IMR-90 (cell line): ENCODE data around the gene IVNS1ABP. TPM values are rescaled to one million over a fixed set of nuclear protein-coding genes. Genes with fewer than 3 reads are reported as not detected.

Experiments used
- ATAC-seq: fragments of 200-7000 bp; cut with Tn5 transposase; 2 replicates; pipeline ENCODE4 v1.9.1; 2020; ENCODE audit warnings: low read depth, mild to moderate bottlenecking, moderate library complexity
- BruUV-seq: library from RNA; stranded (reverse); fragments of 400-500 nt; replicated peaks from 2 replicates; lab custom pipeline; 2021; lab: Mats Ljungman, UMichigan
- CTCF ChIA-PET: fragments of 300-600 bp; formaldehyde crosslinking; extraction: SDS; loops from one replicate; lab custom pipeline; 2021; ENCODE audit warnings: antibody characterized with exemption; lab: Yijun Ruan, JAX
- POLR2A ChIA-PET: fragments of 300-600 bp; sonication (Branson Sonifier 250); formaldehyde crosslinking; loops from one replicate; lab custom pipeline; 2022; ENCODE audit warnings: antibody characterized with exemption; ENCODE audit not compliant: unreplicated experiment; lab: Charles Lee
- DNase-seq: peaks from one replicate; pipeline ENCODE4 v3.0.0; 2013
- H2AFZ ChIP-seq: replicated peaks from 2 replicates; pipeline ENCODE3; 2013; ENCODE audit warnings: low read length, mild to moderate bottlenecking; ENCODE audit not compliant: poor library complexity
- H2AK5ac ChIP-seq: 2 replicates; pipeline ENCODE4 v1.6.1; 2013; ENCODE audit warnings: low read depth, low read length, inconsistent platforms
- H2AK9ac ChIP-seq: replicated peaks from 2 replicates; pipeline ENCODE3; 2013; ENCODE audit warnings: mild to moderate bottlenecking, low read depth, low read length, moderate library complexity; ENCODE audit not compliant: poor library complexity
- H2BK120ac ChIP-seq: 2 replicates; pipeline ENCODE4 v1.6.1; 2013; ENCODE audit warnings: low read depth, low read length, inconsistent platforms
- H2BK15ac ChIP-seq: 3 replicates; pipeline ENCODE4 v1.6.1; 2013; ENCODE audit warnings: low read depth, low read length, inconsistent platforms
- H2BK20ac ChIP-seq: 2 replicates; pipeline ENCODE4 v1.6.1; 2013; ENCODE audit warnings: low read depth, mild to moderate bottlenecking, inconsistent platforms, low read length, moderate library complexity
- H2BK5ac ChIP-seq: 2 replicates; pipeline ENCODE4 v1.6.1; 2013; ENCODE audit warnings: mild to moderate bottlenecking, low read depth, low read length, inconsistent platforms; ENCODE audit not compliant: poor library complexity, severe bottlenecking
- H3K14ac ChIP-seq: replicated peaks from 2 replicates; pipeline ENCODE4 v1.6.1; 2013; ENCODE audit warnings: low read depth, low read length, inconsistent platforms
- H3K18ac ChIP-seq: 2 replicates; pipeline ENCODE4 v1.6.1; 2013; ENCODE audit warnings: low read depth, low read length, control low read depth
- H3K23ac ChIP-seq: 2 replicates; pipeline ENCODE4 v1.6.1; 2013; ENCODE audit warnings: low read depth, low read length, inconsistent platforms
- H3K27ac ChIP-seq: 2 replicates; pipeline ENCODE4 v1.5.1; 2013; ENCODE audit warnings: mild to moderate bottlenecking, control low read depth, low read length; ENCODE audit not compliant: insufficient read depth
- H3K27me3 ChIP-seq: 2 replicates; pipeline ENCODE4 v1.6.1; 2013; ENCODE audit warnings: low read length; ENCODE audit not compliant: control insufficient read depth, insufficient read depth
- H3K36me3 ChIP-seq: 2 replicates; pipeline ENCODE4 v1.6.1; 2013; ENCODE audit warnings: low read length, mixed read lengths; ENCODE audit not compliant: control insufficient read depth, insufficient read depth
- H3K4ac ChIP-seq: 2 replicates; pipeline ENCODE4 v1.6.1; 2013; ENCODE audit warnings: low read depth, low read length, inconsistent platforms
- H3K4me1 ChIP-seq: 2 replicates; pipeline ENCODE4 v1.6.1; 2013; ENCODE audit warnings: low read length, mixed read lengths; ENCODE audit not compliant: control insufficient read depth, insufficient read depth
- H3K4me2 ChIP-seq: 2 replicates; pipeline ENCODE4 v1.6.1; 2013; ENCODE audit warnings: low read depth, mild to moderate bottlenecking, control low read depth, low read length, moderate library complexity
- H3K4me3 ChIP-seq: 2 replicates; pipeline ENCODE4 v1.5.1; 2013; ENCODE audit warnings: low read depth, mild to moderate bottlenecking, control low read depth, low read length, moderate library complexity; ENCODE audit not compliant: insufficient read depth
- H3K56ac ChIP-seq: 2 replicates; pipeline ENCODE4 v1.6.1; 2013; ENCODE audit warnings: low read length, inconsistent platforms; ENCODE audit not compliant: insufficient read depth; ENCODE audit errors: extremely low read depth
- H3K79me1 ChIP-seq, 2 experiments: 2 replicates each; pipeline ENCODE4 v1.6.1; 2013; ENCODE audit warnings: low read length in 2 of 2, inconsistent platforms in 1 of 2, low read depth in 1 of 2
- H3K9ac ChIP-seq: 2 replicates; pipeline ENCODE4 v1.6.1; 2013; ENCODE audit warnings: low read depth, low read length, control low read depth
- H3K9me1 ChIP-seq: 2 replicates; pipeline ENCODE4 v1.6.1; 2013; ENCODE audit warnings: low read length, inconsistent platforms; ENCODE audit not compliant: insufficient read depth
- H3K9me3 ChIP-seq: 2 replicates; pipeline ENCODE4 v1.6.1; 2013; ENCODE audit warnings: low read length; ENCODE audit not compliant: control insufficient read depth, insufficient read depth
- H4K20me1 ChIP-seq: 2 replicates; pipeline ENCODE4 v1.6.1; 2013; ENCODE audit warnings: low read length, inconsistent platforms; ENCODE audit not compliant: insufficient read depth
- H4K5ac ChIP-seq: 2 replicates; pipeline ENCODE4 v1.6.1; 2013; ENCODE audit warnings: mild to moderate bottlenecking, low read depth, low read length, control low read depth
- H4K8ac ChIP-seq, 2 experiments: 2 replicates each; pipeline ENCODE4 v1.6.1; 2013; ENCODE audit warnings: low read depth in 2 of 2, low read length in 2 of 2, control low read depth in 1 of 2, inconsistent platforms in 1 of 2
- H4K91ac ChIP-seq: 2 replicates; pipeline ENCODE4 v1.6.1; 2013; ENCODE audit warnings: low read depth, low read length, inconsistent platforms; ENCODE audit not compliant: insufficient read depth
- CEBPB ChIP-seq: IDR thresholded peaks from 2 replicates; pipeline ENCODE4 v1.6.1; 2012; ENCODE audit warnings: low read depth, low read length, improper control_type of control experiment
- MAZ ChIP-seq: IDR thresholded peaks from 2 replicates; pipeline ENCODE4 v1.6.1; 2012; ENCODE audit warnings: low read depth, mild to moderate bottlenecking, low read length, improper control_type of control experiment, moderate library complexity, borderline replicate concordance
- MXI1 ChIP-seq: IDR thresholded peaks from 2 replicates; pipeline ENCODE4 v1.6.1; 2012; ENCODE audit warnings: low read depth, mild to moderate bottlenecking, low read length, moderate library complexity, borderline replicate concordance
- POLR2A ChIP-seq: IDR thresholded peaks from 2 replicates; pipeline ENCODE4 v1.6.1; 2012; ENCODE audit warnings: mild to moderate bottlenecking, low read depth, low read length
- RAD21 ChIP-seq: IDR thresholded peaks from 2 replicates; pipeline ENCODE4 v1.6.1; 2012; ENCODE audit warnings: low read length, improper control_type of control experiment
- RCOR1 ChIP-seq: IDR thresholded peaks from 2 replicates; pipeline ENCODE4 v1.6.1; 2012; ENCODE audit warnings: mild to moderate bottlenecking, low read length, improper control_type of control experiment; ENCODE audit not compliant: insufficient replicate concordance
- RFX5 ChIP-seq: IDR thresholded peaks from 2 replicates; pipeline ENCODE4 v1.8.0; 2012; ENCODE audit warnings: low read depth, mild to moderate bottlenecking, low read length, moderate library complexity
- SMC3 ChIP-seq: fragments of 150-350 bp; IDR thresholded peaks from 2 replicates; pipeline ENCODE4 v1.6.1; 2016; ENCODE audit warnings: low read depth, mild to moderate bottlenecking, antibody characterized with exemption, low read length, moderate library complexity
- WGBS, 2 experiments: methylation state at CpG; one replicate each; pipeline versions ENCODE4 v1.1.5 to v1.1.7; 2013; ENCODE audit warnings: missing lambda C conversion rate in 2 of 2; ENCODE audit not compliant: insufficient read length in 1 of 2; ENCODE audit errors: extremely low coverage in 2 of 2; 5-methylcytosine and 5-hydroxymethylcytosine counted together
- dilution Hi-C: fragments of 300-500 bp; cut with HindIII; formaldehyde crosslinking; loops from one replicate; pipeline ENCODE4 v1.14.3; 2018; ENCODE audit warnings: low sequenced_read_pairs; ENCODE audit not compliant: unreplicated experiment
- in situ Hi-C: fragments of 300-500 bp; cut with MboI; formaldehyde crosslinking; loops from 3 replicates; pipeline ENCODE4 v1.14.3; 2019; ENCODE audit warnings: low sequenced_read_pairs, inconsistent platforms, mixed read lengths
- intact Hi-C: fragments of 100-400 bp; cut with micrococcal nuclease; formaldehyde crosslinking; loops from 2 replicates; pipeline ENCODE4 v1.10.0; 2022
- polyA plus RNA-seq, 3 experiments: library from polyadenylated mRNA; depleted of rRNA; stranded (reverse); fragments of >200 nt; gene quantifications; 2 replicates each; pipeline ENCODE4 v1.2.3, GENCODE V29; 2012; ENCODE audit warnings: low replicate concordance in 1 of 3
- total RNA-seq: library from RNA; depleted of rRNA; stranded (reverse); fragments of >200 nt; gene quantifications from 2 replicates; pipeline ENCODE4 v1.2.3, GENCODE V29; 2012
- TF ChIP-seq, protein P1 (sequence below): fragments of 150-350 bp; IDR thresholded peaks from 2 replicates; pipeline ENCODE4 v1.6.1; 2016; ENCODE audit warnings: low read depth, mild to moderate bottlenecking, low read length, moderate library complexity, borderline replicate concordance

Gene IVNS1ABP
- total and polyA plus RNA-seq, 2 of the 4 experiments (the other 2 are of a cell fraction): 21.8 to 26.7 TPM

DNA sequence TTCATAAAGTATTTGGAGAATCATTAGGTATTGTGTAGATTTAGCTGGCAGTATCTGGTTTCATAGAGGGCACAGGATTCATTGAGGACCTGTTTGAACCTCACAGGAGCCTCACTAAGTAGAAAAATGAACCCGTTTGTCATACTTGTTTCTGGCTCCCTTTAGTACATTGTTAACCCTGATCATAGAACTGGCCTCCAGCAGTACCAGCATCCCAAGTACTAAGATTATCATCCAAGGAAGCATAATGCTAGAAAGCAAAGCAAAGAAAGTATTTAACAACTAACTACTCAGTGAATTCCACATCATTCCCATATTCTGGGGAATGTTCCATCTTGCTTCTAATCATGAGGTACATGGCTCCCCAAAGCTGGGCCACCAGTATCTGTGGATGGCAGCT is 54.9 kb downstream of the IVNS1ABP start:
- TF ChIP-seq SMC3: no peak
- TF ChIP-seq POLR2A: no peak
- TF ChIP-seq MAZ: no peak
- TF ChIP-seq CEBPB: no peak
- no peak for TF ChIP-seq RCOR1
- TF ChIP-seq, protein P1, sequence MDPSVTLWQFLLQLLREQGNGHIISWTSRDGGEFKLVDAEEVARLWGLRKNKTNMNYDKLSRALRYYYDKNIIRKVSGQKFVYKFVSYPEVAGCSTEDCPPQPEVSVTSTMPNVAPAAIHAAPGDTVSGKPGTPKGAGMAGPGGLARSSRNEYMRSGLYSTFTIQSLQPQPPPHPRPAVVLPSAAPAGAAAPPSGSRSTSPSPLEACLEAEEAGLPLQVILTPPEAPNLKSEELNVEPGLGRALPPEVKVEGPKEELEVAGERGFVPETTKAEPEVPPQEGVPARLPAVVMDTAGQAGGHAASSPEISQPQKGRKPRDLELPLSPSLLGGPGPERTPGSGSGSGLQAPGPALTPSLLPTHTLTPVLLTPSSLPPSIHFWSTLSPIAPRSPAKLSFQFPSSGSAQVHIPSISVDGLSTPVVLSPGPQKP: no peak
- no peak for TF ChIP-seq RFX5
- TF ChIP-seq MXI1: no peak
- no peak for TF ChIP-seq RAD21

More for the DNA sequence above, 54.9 kb downstream of the IVNS1ABP start:
- Histone ChIP-seq H3K27ac (no peak overlapping the region), H4K91ac (no peak overlapping the region), H2AK9ac (no peak overlapping the region), H3K4ac (no peak overlapping the region), H2AFZ (no peak overlapping the region), H3K9me1 (no peaks in the 10 kb centered on the region), H3K9ac (no peak overlapping the region), H3K56ac (no peak overlapping the region), H2BK20ac (no peak overlapping the region), H2BK15ac (no peak overlapping the region), H3K4me1 (peaks cover 5% of the 10 kb centered on the region; the same call in 1 of the 2 replicates), H2AK5ac (no peak overlapping the region), H3K4me2 (no peak overlapping the region), H4K5ac (no peak overlapping the region), H3K36me3 (no peaks in the 10 kb centered on the region), H3K18ac (no peak overlapping the region), H2BK5ac (no peak overlapping the region), H4K20me1 (no peaks in the 10 kb centered on the region), H2BK120ac (no peak overlapping the region), H3K23ac (no peak overlapping the region), H4K8ac (no peak overlapping the region), H3K4me3 (no peak overlapping the region), H3K27me3 (no peaks in the 10 kb centered on the region), H3K79me1 (no peaks in the 10 kb centered on the region), H3K14ac (no peak overlapping the region), H3K9me3 (no peaks in the 10 kb centered on the region)
- intact Hi-C loops (no loop called here), in situ Hi-C loops (no loop called here), dilution Hi-C loops (no loop called here)
- DNase-seq: no peak
- BruUV-seq: no TSS peak
- ATAC-seq: no peak
- ChIA-PET CTCF (no interaction called here), POLR2A (no interaction called here)
- no CpG with 5 or more reads among the region's 1 CpG for WGBS, 2 experiments
